ENCODE data around the gene CNP. TPM values are rescaled to one million over a fixed set of nuclear protein-coding genes. Genes with fewer than 3 reads are reported as not detected.

The CNP gene
- total and polyA plus RNA-seq, 5 experiments from 2014 or later: 27.0 to 34.1 (median 30.6) TPM

GRCh38 chr17:41944943-41945342, 21.7 kb upstream of the CNP start:
- Mint-ChIP-seq H3K4me3 (no peak overlapping the region), H3K27ac (no peak overlapping the region), H3K27me3 (peaks cover 0 to 5% (median 0%) of the 10 kb centered on the region in 5 donors), H3K4me1 (peaks cover 0 to 4% (median 0%) of the 10 kb centered on the region in 4 donors), H3K36me3 (no peaks in the 10 kb centered on the region), H3K9me3 (no peaks in the 10 kb centered on the region)
- ATAC-seq (no peak), DNase-seq (no peak)
- POLR2A ChIA-PET: interaction anchor here (0.7 kb wide), 1 partner anchor 9 kb away, joined by 4 read pairs; no protein-coding TSS in a partner anchor

- H3K36me3 Mint-ChIP-seq: no peaks in the 10 kb centered on the region
- no peak for DNase-seq
- H3K27ac Mint-ChIP-seq: no peak overlapping the region
- H3K4me1 Mint-ChIP-seq: no peaks in the 10 kb centered on the region
- no peak overlapping the region for H3K4me3 Mint-ChIP-seq
- ATAC-seq: no peak
- H3K9me3 Mint-ChIP-seq: no peaks in the 10 kb centered on the region
- no peaks in the 10 kb centered on the region for H3K27me3 Mint-ChIP-seq
- POLR2A ChIA-PET: interaction anchor here (1.3 kb wide), 1 partner anchor 9 kb away, joined by 4 read pairs; no protein-coding TSS in a partner anchor
These were observed 17.7 kb upstream of the CNP start for GRCh38 chr17:41948762-41949460.

- ATAC-seq (no peak), DNase-seq (no peak)
- H3K27ac Mint-ChIP-seq: peak overlapping the region in 1 of 10 donors; percentile 15
- POLR2A ChIA-PET: no interaction called here
- H3K27me3 Mint-ChIP-seq: no peaks in the 10 kb centered on the region
- no peaks in the 10 kb centered on the region for H3K4me1 Mint-ChIP-seq
- no peaks in the 10 kb centered on the region for H3K36me3 Mint-ChIP-seq
- H3K4me3 Mint-ChIP-seq: no peak overlapping the region
- H3K9me3 Mint-ChIP-seq: no peaks in the 10 kb centered on the region
These were observed 10.1 kb upstream of the CNP start for GRCh38 chr17:41956522-41956921.

- Mint-ChIP-seq H3K27ac (no peak overlapping the region), H3K4me3 (no peak overlapping the region), H3K36me3 (no peaks in the 10 kb centered on the region), H3K27me3 (no peaks in the 10 kb centered on the region), H3K9me3 (no peaks in the 10 kb centered on the region), H3K4me1 (no peaks in the 10 kb centered on the region)
- POLR2A ChIA-PET: no interaction called here
- ATAC-seq: no peak
- no peak for DNase-seq
These were observed 9.3 kb upstream of the CNP start for GRCh38 chr17:41957031-41957868.

- no peaks in the 10 kb centered on the region for H3K36me3 Mint-ChIP-seq
- DNase-seq (no peak), ATAC-seq (no peak)
- POLR2A ChIA-PET: interaction anchor here (0.7 kb wide), 1 partner anchor 401 kb away, joined by 3 read pairs; no protein-coding TSS in a partner anchor
- H3K4me1 Mint-ChIP-seq: peaks cover 0 to 4% (median 2%) of the 10 kb centered on the region in 4 donors
- H3K4me3 Mint-ChIP-seq: no peak overlapping the region
- no peaks in the 10 kb centered on the region for H3K9me3 Mint-ChIP-seq
- no peak overlapping the region for H3K27ac Mint-ChIP-seq
- H3K27me3 Mint-ChIP-seq: no peaks in the 10 kb centered on the region
These were observed 8.6 kb upstream of the CNP start for GRCh38 chr17:41957869-41958439.

- DNase-seq: no peak
These were observed 7.6 kb upstream of the CNP start for GRCh38 chr17:41959030-41959335.

GRCh38 chr17:41959336-41960095, 7.1 kb upstream of the CNP start:
- Mint-ChIP-seq H3K27ac (no peak overlapping the region), H3K4me1 (peaks cover 0 to 7% (median 4%) of the 10 kb centered on the region in 4 donors), H3K4me3 (no peak overlapping the region), H3K9me3 (no peaks in the 10 kb centered on the region), H3K27me3 (no peaks in the 10 kb centered on the region), H3K36me3 (no peaks in the 10 kb centered on the region)
- DNase-seq: no peak
- POLR2A ChIA-PET: interaction anchor here (1.0 kb wide), 1 partner anchor 94 kb away, joined by 4 read pairs; no protein-coding TSS in a partner anchor
- no peak for ATAC-seq

More at GRCh38 chr17:41959030-41959335, 7.6 kb upstream of the CNP start:
- Mint-ChIP-seq H3K27ac (no peak overlapping the region), H3K27me3 (no peaks in the 10 kb centered on the region), H3K4me3 (no peak overlapping the region), H3K36me3 (no peaks in the 10 kb centered on the region), H3K4me1 (peaks cover 0 to 5% (median 4%) of the 10 kb centered on the region in 4 donors), H3K9me3 (no peaks in the 10 kb centered on the region)
- ATAC-seq: no peak
- POLR2A ChIA-PET: no interaction called here

GRCh38 chr17:41962111-41962510, 4.5 kb upstream of the CNP start:
- H3K4me1 Mint-ChIP-seq: peaks cover 10 to 21% (median 16%) of the 10 kb centered on the region in 4 donors
- POLR2A ChIA-PET: no interaction called here
- no peak for ATAC-seq

GRCh38 chr17:41962768-41963434, 3.7 kb upstream of the CNP start:
- H3K27me3 Mint-ChIP-seq: no peaks in the 10 kb centered on the region
- peak overlapping the region in 2 of 10 donors; percentile 30 to 75 for H3K4me3 Mint-ChIP-seq
- POLR2A ChIA-PET: interaction anchor here (0.7 to 1.0 kb wide), 4 partner anchors 32 to 153 kb away, joined by 3 to 4 read pairs (median 4); partner anchors contain the start of genes DHX58, DNAJC7 and ODAD4
- peak overlapping the region in 4 of 10 donors; percentile 29 to 57 (median 40) for H3K27ac Mint-ChIP-seq
- no peaks in the 10 kb centered on the region for H3K36me3 Mint-ChIP-seq
- peak; percentile 50 to 86 (median 68) for DNase-seq
- ATAC-seq: peak; percentile 20 to 24
- H3K9me3 Mint-ChIP-seq: no peaks in the 10 kb centered on the region
- H3K4me1 Mint-ChIP-seq: peaks cover 11 to 27% (median 24%) of the 10 kb centered on the region in 4 donors

More at GRCh38 chr17:41962111-41962510, 4.5 kb upstream of the CNP start:
- H3K36me3 Mint-ChIP-seq: no peaks in the 10 kb centered on the region
- no peaks in the 10 kb centered on the region for H3K9me3 Mint-ChIP-seq
- no peak overlapping the region for H3K4me3 Mint-ChIP-seq
- no peak for DNase-seq
- H3K27ac Mint-ChIP-seq: peak overlapping the region in 2 of 10 donors; percentile 37 to 48
- no peaks in the 10 kb centered on the region for H3K27me3 Mint-ChIP-seq

- no peaks in the 10 kb centered on the region for H3K27me3 Mint-ChIP-seq
- POLR2A ChIA-PET: interaction anchor here (0.6 to 3.2 kb wide), 19 partner anchors 12 to 1402 kb away, joined by 3 to 56 read pairs (median 4); partner anchors contain the start of genes ACLY, DHX58, DNAJC7 and KAT2A
- H3K4me3 Mint-ChIP-seq: peak overlapping the region; percentile 80 to 94 (median 88)
- H3K4me1 Mint-ChIP-seq: peaks cover 14 to 47% (median 44%) of the 10 kb centered on the region in 4 donors
- peak; percentile 35 to 75 (median 53) for DNase-seq
- no peaks in the 10 kb centered on the region for H3K9me3 Mint-ChIP-seq
- ATAC-seq: peak; percentile 50 to 57
- H3K27ac Mint-ChIP-seq: peak overlapping the region; percentile 82 to 97 (median 92)
- H3K36me3 Mint-ChIP-seq: no peaks in the 10 kb centered on the region
These were observed 717 bp upstream of the CNP start for GRCh38 chr17:41965694-41966462.
